WI38 (cell line): ENCODE data around the gene ZNF831.

Source experiments
- H3K4me3 ChIP-seq: 2 replicates; pipeline ENCODE4 v1.5.1; 2011; ENCODE audit warnings: low read depth, mild to moderate bottlenecking, control low read depth, low read length
- CTCF ChIP-seq: IDR thresholded peaks from 2 replicates; pipeline ENCODE4 v1.5.1; 2012; ENCODE audit warnings: low read depth, mild to moderate bottlenecking, control low read depth, low read length

ZNF831 gene

GRCh38 chr20:59147586-59147985, 16.0 kb upstream of the ZNF831 start:
- no peak for TF ChIP-seq CTCF

GRCh38 chr20:59148701-59149493, 14.7 kb upstream of the ZNF831 start:
- TF ChIP-seq CTCF: no peak

More at GRCh38 chr20:59147586-59147985, 16.0 kb upstream of the ZNF831 start:
- H3K4me3 ChIP-seq: no peak overlapping the region

GRCh38 chr20:59149678-59150504, 13.7 kb upstream of the ZNF831 start:
- H3K4me3 ChIP-seq: no peak overlapping the region
- TF ChIP-seq CTCF: no peak

More at GRCh38 chr20:59148701-59149493, 14.7 kb upstream of the ZNF831 start:
- H3K4me3 ChIP-seq: no peak overlapping the region

GRCh38 chr20:59150821-59151251, 12.8 kb upstream of the ZNF831 start:
- TF ChIP-seq CTCF: no peak

GRCh38 chr20:59151391-59151790, 12.2 kb upstream of the ZNF831 start:
- H3K4me3 ChIP-seq: no peak overlapping the region
- no peak for TF ChIP-seq CTCF

More at GRCh38 chr20:59150821-59151251, 12.8 kb upstream of the ZNF831 start:
- H3K4me3 ChIP-seq: no peak overlapping the region

GRCh38 chr20:59151820-59152219, 11.8 kb upstream of the ZNF831 start:
- no peak for TF ChIP-seq CTCF
- no peak overlapping the region for H3K4me3 ChIP-seq
